ENCODE measurements around the gene DCDC2C. TPM values are rescaled to one million over a fixed set of nuclear protein-coding genes. Genes with fewer than 3 reads are reported as not detected.

DCDC2C gene
- total RNA-seq, 1 donor from 2014 or later = not detected

GRCh38 chr2:3776311-3776710 lies 72.9 kb downstream of the DCDC2C start:
- intact Hi-C loops (cut with DNase I) = no loop called here
- Histone ChIP-seq H3K27me3 (ENCODE audit: low read depth) (peaks cover 8% of the 10 kb centered on the region), H3K27ac (no peak overlapping the region), H3K4me1 (no peaks in the 10 kb centered on the region), H3K4me3 (no peak overlapping the region), H3K9me3 (no peaks in the 10 kb centered on the region), H3K36me3 (no peaks in the 10 kb centered on the region)
- no peak for DNase-seq
- ATAC-seq = no peak
- TF ChIP-seq, protein P1, sequence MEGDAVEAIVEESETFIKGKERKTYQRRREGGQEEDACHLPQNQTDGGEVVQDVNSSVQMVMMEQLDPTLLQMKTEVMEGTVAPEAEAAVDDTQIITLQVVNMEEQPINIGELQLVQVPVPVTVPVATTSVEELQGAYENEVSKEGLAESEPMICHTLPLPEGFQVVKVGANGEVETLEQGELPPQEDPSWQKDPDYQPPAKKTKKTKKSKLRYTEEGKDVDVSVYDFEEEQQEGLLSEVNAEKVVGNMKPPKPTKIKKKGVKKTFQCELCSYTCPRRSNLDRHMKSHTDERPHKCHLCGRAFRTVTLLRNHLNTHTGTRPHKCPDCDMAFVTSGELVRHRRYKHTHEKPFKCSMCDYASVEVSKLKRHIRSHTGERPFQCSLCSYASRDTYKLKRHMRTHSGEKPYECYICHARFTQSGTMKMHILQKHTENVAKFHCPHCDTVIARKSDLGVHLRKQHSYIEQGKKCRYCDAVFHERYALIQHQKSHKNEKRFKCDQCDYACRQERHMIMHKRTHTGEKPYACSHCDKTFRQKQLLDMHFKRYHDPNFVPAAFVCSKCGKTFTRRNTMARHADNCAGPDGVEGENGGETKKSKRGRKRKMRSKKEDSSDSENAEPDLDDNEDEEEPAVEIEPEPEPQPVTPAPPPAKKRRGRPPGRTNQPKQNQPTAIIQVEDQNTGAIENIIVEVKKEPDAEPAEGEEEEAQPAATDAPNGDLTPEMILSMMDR (IDR thresholded peaks at IDR 0.05) = no peak

GRCh38 chr2:3777966-3778365 lies 74.6 kb downstream of the DCDC2C start:
- Histone ChIP-seq H3K27me3 (ENCODE audit: low read depth) (peaks cover 8% of the 10 kb centered on the region), H3K36me3 (no peaks in the 10 kb centered on the region), H3K4me1 (no peaks in the 10 kb centered on the region), H3K27ac (no peak overlapping the region), H3K9me3 (no peaks in the 10 kb centered on the region), H3K4me3 (no peak overlapping the region)
- ATAC-seq = no peak
- no peak for DNase-seq
- intact Hi-C loops (cut with DNase I) = no loop called here
- TF ChIP-seq, protein P1 (IDR thresholded peaks at IDR 0.05) = no peak

DNA sequence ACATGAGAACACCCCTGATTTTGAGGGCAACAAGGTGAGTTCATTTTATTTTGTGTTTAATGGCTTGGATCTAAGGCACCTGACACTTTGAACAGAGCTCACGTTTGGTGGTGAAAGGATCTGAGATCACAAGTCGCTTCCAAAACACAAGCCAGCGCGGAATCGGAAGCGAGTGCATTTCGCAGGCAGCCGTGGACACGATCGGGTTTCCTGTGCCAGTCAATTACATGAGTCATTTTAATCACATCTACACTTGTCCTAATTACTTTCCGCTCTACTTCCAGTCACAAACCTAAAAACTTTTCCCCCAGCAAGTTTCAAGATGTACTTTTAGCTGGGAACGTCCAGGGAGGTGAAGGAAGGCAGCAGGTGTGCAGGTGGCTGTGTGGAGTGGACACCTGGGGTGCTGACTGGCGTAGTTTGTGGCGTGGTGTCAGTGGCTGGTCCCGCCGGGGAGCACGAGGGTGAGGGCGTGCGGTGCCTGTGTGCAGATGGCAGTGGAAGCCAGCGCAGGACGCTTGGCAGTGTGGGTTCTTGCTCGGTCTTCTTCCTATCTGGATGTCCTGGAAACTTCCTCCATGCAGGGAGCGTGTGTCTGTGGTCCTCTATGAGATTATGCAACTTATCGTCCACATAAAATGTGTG lies 75.6 kb downstream of the DCDC2C start:
- no peak for ATAC-seq
- no peak for DNase-seq
- Histone ChIP-seq H3K4me3 (no peak overlapping the region), H3K36me3 (no peaks in the 10 kb centered on the region), H3K27ac (no peak overlapping the region), H3K4me1 (no peaks in the 10 kb centered on the region), H3K27me3 (ENCODE audit: low read depth) (peaks cover 8% of the 10 kb centered on the region), H3K9me3 (no peaks in the 10 kb centered on the region)
- intact Hi-C loops (cut with DNase I) = no loop called here
- TF ChIP-seq, protein P1 (IDR thresholded peaks at IDR 0.05) = no peak

- ATAC-seq (no peak), DNase-seq (no peak)
- Histone ChIP-seq H3K36me3 (no peaks in the 10 kb centered on the region), H3K9me3 (no peaks in the 10 kb centered on the region), H3K27ac (no peak overlapping the region), H3K4me3 (no peak overlapping the region), H3K4me1 (no peaks in the 10 kb centered on the region), H3K27me3 (ENCODE audit: low read depth) (peaks cover 8% of the 10 kb centered on the region)
- intact Hi-C loops (cut with DNase I) = no loop called here
- TF ChIP-seq, protein P1 (IDR thresholded peaks at IDR 0.05) = no peak
These were observed 76.2 kb downstream of the DCDC2C start for GRCh38 chr2:3779496-3780049.

DNA sequence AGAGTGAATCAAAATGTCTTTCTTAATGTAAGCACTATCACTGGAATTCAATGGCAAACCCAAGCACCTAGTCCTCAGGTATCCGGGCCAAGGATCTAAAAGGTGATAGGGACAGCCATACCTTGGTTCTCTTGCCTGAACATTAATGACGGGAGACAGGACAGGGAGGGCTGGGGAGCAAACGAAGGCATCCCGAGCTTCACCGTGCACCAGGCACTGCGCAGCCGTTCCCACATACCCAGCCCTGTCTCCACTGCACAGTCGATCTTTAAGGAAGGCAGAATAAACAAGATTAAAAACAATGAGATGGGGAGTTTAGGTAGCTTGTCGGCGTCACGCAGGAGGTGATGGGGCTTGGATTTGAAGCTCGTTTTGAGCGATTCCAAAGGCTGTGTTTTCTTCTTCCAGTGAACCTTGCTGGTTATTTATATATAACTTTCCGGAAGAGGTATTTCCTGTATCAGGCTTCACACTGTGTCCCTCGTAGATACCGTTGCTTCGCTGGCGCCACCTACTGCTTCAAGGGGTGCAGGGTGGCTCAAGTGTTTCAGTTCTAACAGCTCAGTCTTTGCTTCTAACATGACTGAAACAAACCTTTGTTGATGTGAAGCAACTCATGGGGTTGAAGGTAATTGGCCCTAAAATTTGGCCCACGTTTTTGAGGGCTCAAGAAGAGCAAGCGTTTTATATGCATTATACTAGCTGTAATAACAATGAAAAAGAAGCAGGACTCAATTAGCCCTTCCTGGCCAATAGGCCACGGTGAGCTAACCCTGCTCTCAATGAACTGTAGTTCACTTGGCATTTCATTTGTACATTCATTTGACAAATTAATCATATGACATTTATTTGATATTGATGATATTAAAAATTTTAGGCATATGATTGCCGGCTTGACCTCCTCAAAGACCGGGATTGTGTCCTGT lies 77.4 kb downstream of the DCDC2C start:
- Histone ChIP-seq H3K27ac (no peak overlapping the region), H3K27me3 (ENCODE audit: low read depth) (peaks cover 8% of the 10 kb centered on the region), H3K4me1 (no peaks in the 10 kb centered on the region), H3K4me3 (no peak overlapping the region), H3K36me3 (no peaks in the 10 kb centered on the region), H3K9me3 (no peaks in the 10 kb centered on the region)
- intact Hi-C loops (cut with DNase I) = no loop called here
- DNase-seq (peak; percentile 65), ATAC-seq (peak; percentile 84 to 85)
- TF ChIP-seq, protein P1 (IDR thresholded peaks at IDR 0.05) = peak; percentile 65

Measured in lower lobe of right lung (tissue), 2 donors.